COLO668 (cell line): ENCODE measurements around the gene PKD2L1.

Experiments used
- DNase-seq: peaks from one replicate; lab custom pipeline; 2025; ENCODE audit not compliant: unreplicated experiment; lab: John Stamatoyannopoulos, UW

The PKD2L1 gene

GRCh38 chr10:100356067-100357017 lies 26.3 kb upstream of the PKD2L1 start:
- DNase-seq, result no peak

- DNase-seq, result no peak
Observed at GRCh38 chr10:100355086-100355485, 25.1 kb upstream of the PKD2L1 start.

- DNase-seq, result no peak
Observed at GRCh38 chr10:100353770-100354485, 23.9 kb upstream of the PKD2L1 start.

GRCh38 chr10:100350914-100351485 lies 21.0 kb upstream of the PKD2L1 start:
- DNase-seq, result no peak

- DNase-seq, result peak; percentile 5
Observed at GRCh38 chr10:100349672-100350071, 19.6 kb upstream of the PKD2L1 start.

- peak; percentile 7 for DNase-seq
Observed at GRCh38 chr10:100349087-100349486, 19.1 kb upstream of the PKD2L1 start.

- DNase-seq, result no peak
Observed at GRCh38 chr10:100348389-100348927, 18.4 kb upstream of the PKD2L1 start.

GRCh38 chr10:100347568-100348195 lies 17.7 kb upstream of the PKD2L1 start:
- DNase-seq, result peak; percentile 24

- peak; percentile 83 for DNase-seq
Observed at GRCh38 chr10:100346765-100347567, 16.9 kb upstream of the PKD2L1 start, which contains the start of gene SCD. Gene SCD, plus strand, starts transcription at chr10:100347233. Its CDS starts 272 bp downstream, at chr10:100347505.

- peak; percentile 70 for DNase-seq
Observed at GRCh38 chr10:100346351-100346764, 16.3 kb upstream of the PKD2L1 start.

GRCh38 chr10:100345570-100346330 lies 15.7 kb upstream of the PKD2L1 start:
- DNase-seq, result no peak

- no peak for DNase-seq
Observed at GRCh38 chr10:100344241-100344788, 14.3 kb upstream of the PKD2L1 start.

- DNase-seq, result no peak
Observed at GRCh38 chr10:100342627-100342972, 12.6 kb upstream of the PKD2L1 start.

- peak; percentile 28 for DNase-seq
Observed at GRCh38 chr10:100341953-100342626, 12.1 kb upstream of the PKD2L1 start.

GRCh38 chr10:100340948-100341847 lies 11.2 kb upstream of the PKD2L1 start:
- peak; percentile 20 for DNase-seq

GRCh38 chr10:100339236-100339635 lies 9.2 kb upstream of the PKD2L1 start:
- DNase-seq, result no peak

- DNase-seq, result peak; percentile 61
Observed at GRCh38 chr10:100338434-100339036, 8.5 kb upstream of the PKD2L1 start.
